Fibroblast of mammary gland (primary cell): Measurements from ENCODE around the gene ARRB2.

Source experiments
- DNase-seq: peaks from one replicate; pipeline ENCODE4 v3.0.0-alpha.2; 2010; ENCODE audit warnings: low read depth
- H3K4me3 ChIP-seq: 2 replicates; pipeline ENCODE4 v1.5.1; 2011; ENCODE audit warnings: low read depth, mild to moderate bottlenecking, low read length, moderate library complexity; ENCODE audit not compliant: control insufficient read depth
- CTCF ChIP-seq: conservative IDR thresholded peaks from 2 replicates; pipeline ENCODE4 v1.5.1; 2011; ENCODE audit warnings: low read depth, low read length, inconsistent platforms; ENCODE audit not compliant: control insufficient read depth, insufficient read depth

ARRB2 gene

GRCh38 chr17:4735876-4736651 is 25.6 kb downstream of the ARRB2 start:
- no peak for DNase-seq
- H3K4me3 ChIP-seq, result no peak overlapping the region
- no peak for TF ChIP-seq CTCF

GRCh38 chr17:4738136-4739121 is 28.0 kb downstream of the ARRB2 start:
- H3K4me3 ChIP-seq, result peak overlapping the region; percentile 49

DNA sequence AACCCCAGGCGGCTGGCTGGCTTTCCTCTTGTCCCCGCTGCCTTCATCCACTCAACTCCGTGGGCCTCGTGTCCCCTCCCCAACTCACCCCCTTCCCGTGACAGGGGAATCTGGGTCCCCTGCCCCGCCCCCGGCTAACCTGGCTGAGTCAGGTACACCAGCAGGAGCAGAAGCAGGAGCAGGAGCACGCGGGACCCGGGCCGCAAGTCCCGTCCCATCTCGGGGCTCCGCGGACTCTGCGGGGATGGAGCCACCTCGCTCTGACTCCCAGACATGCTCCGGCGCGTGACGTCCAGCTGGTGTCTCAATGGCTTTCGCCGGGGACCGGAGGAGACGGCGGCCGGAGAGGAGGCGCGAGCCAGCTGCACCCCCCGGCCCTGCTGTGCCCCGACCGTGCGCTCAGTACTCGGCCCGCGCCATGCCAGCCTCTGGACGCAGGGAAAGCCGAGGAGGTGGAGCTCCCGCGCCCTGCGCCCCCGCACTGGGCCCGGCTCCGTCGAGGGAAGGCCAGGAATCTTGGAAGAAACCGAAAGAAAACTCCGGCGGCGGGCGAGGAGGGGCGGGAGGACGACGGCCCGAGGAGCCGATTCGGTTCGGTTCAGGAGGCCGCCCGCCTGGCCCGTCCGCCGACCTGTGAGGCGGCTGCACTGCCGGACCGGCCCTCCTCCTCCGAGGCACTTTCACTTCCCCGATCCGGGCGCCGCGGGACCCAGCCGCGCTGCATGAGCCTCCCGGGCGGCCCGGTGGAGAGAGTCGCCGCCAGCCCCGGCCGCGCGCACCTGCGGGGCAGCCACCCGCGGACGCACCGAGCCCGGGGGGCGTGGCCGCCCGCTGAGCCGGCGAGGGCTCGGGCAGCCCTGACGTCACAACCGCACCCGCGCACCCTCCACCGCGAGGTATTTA is 28.9 kb downstream of the ARRB2 start, which contains the start of the genes CXCL16 and ZMYND15:
CXCL16 (minus strand) TSS at position 807 of the 903 bp plus-strand sequence; CDS start at position 218, 589 bp downstream.
ZMYND15 (plus strand) TSS at position 712 of the 903 bp plus-strand sequence. CDS start 716 bp downstream, outside the sequence.
- DNase-seq, result peak; percentile 26
- peak within 1 kb of the TSS; percentile 49 for H3K4me3 ChIP-seq
- TF ChIP-seq CTCF, result no peak

More at GRCh38 chr17:4738136-4739121, 28.0 kb downstream of the ARRB2 start:
- TF ChIP-seq CTCF, result no peak
- no peak for DNase-seq

- no peak for TF ChIP-seq CTCF
- H3K4me3 ChIP-seq, result no peak overlapping the region
- DNase-seq, result no peak
Measured at GRCh38 chr17:4740025-4740351, 29.6 kb downstream of the ARRB2 start.

- TF ChIP-seq CTCF, result no peak
- DNase-seq, result no peak
- no peak overlapping the region for H3K4me3 ChIP-seq
Measured at GRCh38 chr17:4740584-4740983, 30.2 kb downstream of the ARRB2 start.

- no peak for DNase-seq
- no peak overlapping the region for H3K4me3 ChIP-seq
- no peak for TF ChIP-seq CTCF
Measured at GRCh38 chr17:4741544-4741943, 31.1 kb downstream of the ARRB2 start.
